ENCODE measurements around the gene LRBA.
"Not testable (repeated sequence)": the region's sequence is repeated elsewhere in the genome, so short reads cannot be mapped to it uniquely, and the experiment has no call there.

The LRBA gene, protein sequence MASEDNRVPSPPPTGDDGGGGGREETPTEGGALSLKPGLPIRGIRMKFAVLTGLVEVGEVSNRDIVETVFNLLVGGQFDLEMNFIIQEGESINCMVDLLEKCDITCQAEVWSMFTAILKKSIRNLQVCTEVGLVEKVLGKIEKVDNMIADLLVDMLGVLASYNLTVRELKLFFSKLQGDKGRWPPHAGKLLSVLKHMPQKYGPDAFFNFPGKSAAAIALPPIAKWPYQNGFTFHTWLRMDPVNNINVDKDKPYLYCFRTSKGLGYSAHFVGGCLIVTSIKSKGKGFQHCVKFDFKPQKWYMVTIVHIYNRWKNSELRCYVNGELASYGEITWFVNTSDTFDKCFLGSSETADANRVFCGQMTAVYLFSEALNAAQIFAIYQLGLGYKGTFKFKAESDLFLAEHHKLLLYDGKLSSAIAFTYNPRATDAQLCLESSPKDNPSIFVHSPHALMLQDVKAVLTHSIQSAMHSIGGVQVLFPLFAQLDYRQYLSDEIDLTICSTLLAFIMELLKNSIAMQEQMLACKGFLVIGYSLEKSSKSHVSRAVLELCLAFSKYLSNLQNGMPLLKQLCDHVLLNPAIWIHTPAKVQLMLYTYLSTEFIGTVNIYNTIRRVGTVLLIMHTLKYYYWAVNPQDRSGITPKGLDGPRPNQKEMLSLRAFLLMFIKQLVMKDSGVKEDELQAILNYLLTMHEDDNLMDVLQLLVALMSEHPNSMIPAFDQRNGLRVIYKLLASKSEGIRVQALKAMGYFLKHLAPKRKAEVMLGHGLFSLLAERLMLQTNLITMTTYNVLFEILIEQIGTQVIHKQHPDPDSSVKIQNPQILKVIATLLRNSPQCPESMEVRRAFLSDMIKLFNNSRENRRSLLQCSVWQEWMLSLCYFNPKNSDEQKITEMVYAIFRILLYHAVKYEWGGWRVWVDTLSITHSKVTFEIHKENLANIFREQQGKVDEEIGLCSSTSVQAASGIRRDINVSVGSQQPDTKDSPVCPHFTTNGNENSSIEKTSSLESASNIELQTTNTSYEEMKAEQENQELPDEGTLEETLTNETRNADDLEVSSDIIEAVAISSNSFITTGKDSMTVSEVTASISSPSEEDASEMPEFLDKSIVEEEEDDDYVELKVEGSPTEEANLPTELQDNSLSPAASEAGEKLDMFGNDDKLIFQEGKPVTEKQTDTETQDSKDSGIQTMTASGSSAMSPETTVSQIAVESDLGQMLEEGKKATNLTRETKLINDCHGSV (N-terminal part only)

DNA sequence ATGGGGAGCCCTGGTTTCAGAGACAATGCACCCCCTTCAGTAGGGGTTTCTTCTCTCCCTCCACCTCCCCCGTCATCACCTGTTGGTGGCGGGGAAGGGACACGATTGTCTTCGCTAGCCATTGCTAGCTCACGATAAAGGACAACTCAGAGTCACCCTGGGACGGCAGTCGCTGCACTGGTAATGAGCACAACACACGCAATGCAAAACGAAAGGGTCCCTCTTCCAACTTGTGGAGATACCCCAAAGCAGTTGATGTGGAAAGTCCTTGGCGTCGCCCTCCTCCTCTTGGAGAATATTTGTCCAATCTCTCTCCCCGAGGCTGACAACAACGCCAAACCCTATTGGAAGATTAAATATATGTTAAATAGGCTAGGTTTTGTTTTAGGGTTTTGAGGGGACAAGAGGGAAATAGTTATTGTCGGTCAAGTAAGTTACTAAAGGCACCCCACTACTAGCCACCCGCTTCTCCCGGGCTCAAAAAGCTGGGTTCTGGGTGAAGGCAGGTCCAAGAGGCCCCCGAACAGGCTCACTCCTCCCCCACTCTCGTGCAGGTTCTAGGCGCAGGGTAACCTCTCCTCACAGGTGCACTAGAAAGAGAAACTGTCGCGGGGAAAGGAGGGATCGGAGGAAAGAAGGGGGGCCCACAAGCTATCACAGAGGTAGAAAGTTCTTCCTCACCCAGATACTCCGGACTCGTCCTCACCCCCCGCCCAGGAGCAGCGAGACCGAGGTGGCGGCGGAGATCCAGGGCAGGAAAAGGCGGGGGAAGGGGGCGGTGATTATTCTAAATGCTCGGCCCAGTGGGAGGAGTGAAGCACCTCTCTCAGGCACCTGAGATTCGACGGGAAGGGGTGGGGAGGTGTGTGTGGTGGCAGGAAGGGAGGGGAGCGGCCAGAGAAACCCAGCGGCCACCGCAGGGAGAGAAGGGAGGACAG is at the start of gene LRBA:
LRBA (minus strand) TSS at position 764 of the 938 bp plus-strand sequence; CDS start at position 122, 642 bp downstream.
- peak; percentile 76 to 78 for ATAC-seq

DNA sequence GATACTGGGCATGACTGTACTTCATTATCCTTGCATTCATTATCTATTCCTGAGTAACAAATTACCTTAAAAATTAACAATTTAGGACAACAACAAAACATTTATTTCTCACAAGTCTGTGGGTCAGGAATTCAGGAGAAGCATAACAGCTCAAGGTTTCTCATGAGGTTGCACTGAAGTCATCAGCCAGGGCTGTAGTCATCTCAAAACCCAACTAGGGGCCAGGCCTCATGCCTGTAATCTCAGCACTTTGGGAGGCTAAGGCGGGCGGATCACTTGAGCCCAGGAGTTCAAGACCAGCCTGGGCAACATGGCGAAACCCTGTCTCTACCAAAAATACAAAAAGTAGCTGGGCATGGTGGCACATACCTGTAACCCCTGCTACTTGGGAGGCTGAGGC is 48.1 kb upstream of the LRBA start:
- not testable (repeated sequence) for ATAC-seq

GRCh38 chr4:151055539-151055938 is 40.5 kb upstream of the LRBA start:
- no peak for ATAC-seq

DNA sequence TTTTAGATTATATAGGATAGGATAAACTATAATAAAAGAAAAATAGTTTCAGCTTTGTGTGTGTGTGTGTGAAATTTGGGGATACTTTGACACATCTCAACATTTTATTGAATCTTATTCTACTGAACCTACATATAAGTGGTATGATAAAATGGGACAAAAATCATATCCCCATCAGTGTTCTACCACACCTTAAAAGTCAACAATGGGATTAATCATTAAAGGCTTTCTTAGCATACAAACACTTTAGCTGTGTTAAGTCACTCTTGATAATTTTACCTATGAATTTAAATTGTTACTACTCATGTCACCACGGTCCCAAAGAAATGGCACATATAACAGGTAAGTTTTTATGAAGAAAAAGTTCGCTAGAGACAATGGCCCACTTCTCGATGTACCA is 37.7 kb upstream of the LRBA start:
- no peak for ATAC-seq

GRCh38 chr4:151049430-151049884 is 34.4 kb upstream of the LRBA start:
- ATAC-seq = no peak

GRCh38 chr4:151048913-151049312 is 33.8 kb upstream of the LRBA start:
- no peak for ATAC-seq

- no peak for ATAC-seq
Observed at GRCh38 chr4:151046609-151047008, 31.5 kb upstream of the LRBA start.

- peak in 1 of 2 donors; percentile 55 for ATAC-seq
Observed at GRCh38 chr4:151045907-151046306, 30.8 kb upstream of the LRBA start.

- ATAC-seq = no peak
Observed at GRCh38 chr4:151043803-151044515, 28.9 kb upstream of the LRBA start.

DNA sequence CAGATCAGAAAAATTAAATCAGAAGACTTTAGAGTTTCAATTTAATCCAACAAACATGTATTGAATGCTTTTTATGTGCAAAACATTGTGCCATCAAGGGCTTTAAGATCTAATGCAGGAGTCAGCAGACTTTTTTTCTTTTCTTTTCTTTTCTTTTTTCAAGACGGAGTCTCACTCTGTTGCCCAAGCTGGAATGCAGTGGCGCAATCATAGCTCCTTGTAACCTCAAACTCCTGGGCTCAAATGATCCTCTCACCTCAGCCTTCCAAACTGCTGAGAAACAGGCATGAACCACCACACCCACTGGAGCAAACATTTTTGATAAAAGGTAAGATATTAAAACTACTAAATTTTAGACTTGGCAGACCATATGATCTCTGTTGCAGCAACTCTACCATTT is 24.6 kb upstream of the LRBA start:
- no peak for ATAC-seq

- no peak for ATAC-seq
Observed at GRCh38 chr4:151038452-151039157, 23.5 kb upstream of the LRBA start.

DNA sequence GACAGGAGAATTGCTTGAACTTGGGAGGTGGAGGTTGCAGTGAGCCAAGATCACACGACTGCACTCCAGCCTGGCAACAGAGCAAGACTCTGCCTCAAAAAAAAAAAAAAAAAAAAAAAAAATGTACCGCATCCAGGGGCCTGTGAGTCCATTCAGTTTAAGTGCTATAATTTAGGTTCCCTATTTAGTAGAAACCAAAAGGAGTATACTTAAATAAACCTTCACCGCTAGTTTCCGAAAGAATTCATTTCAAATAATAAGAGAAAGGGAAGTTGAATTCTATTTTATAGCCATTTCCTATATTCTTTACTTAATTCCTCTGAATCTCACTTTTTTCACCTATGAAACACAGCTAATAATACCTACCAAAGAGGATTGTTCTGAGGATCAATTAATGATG is 20.8 kb upstream of the LRBA start:
- no peak for ATAC-seq

DNA sequence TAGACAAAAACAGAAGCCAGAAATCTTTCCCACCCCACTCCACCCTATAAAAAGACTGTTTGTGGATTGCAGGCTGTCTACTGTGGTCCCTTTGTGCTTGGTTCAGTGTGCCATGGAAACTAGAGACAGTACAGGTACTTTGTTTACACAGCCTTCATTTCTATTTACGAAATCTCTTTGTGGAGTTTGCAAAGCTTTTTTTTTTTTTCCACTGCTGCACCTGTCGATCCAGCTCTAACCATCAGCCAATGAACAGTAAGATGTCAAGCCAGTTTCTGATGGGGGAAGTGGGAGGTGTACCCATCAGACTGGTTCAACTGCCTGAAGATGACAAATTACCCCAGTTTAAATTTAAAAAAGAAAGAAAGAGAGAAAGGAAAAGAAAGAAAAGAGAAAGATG is 20.2 kb upstream of the LRBA start:
- ATAC-seq = no peak

GRCh38 chr4:151034829-151035228 is 19.7 kb upstream of the LRBA start:
- no peak for ATAC-seq

- ATAC-seq = peak; percentile 57 to 74
Observed at GRCh38 chr4:151031831-151032605, 16.9 kb upstream of the LRBA start.

GRCh38 chr4:151029537-151029936 is 14.5 kb upstream of the LRBA start:
- ATAC-seq = peak; percentile 57 to 67

DNA sequence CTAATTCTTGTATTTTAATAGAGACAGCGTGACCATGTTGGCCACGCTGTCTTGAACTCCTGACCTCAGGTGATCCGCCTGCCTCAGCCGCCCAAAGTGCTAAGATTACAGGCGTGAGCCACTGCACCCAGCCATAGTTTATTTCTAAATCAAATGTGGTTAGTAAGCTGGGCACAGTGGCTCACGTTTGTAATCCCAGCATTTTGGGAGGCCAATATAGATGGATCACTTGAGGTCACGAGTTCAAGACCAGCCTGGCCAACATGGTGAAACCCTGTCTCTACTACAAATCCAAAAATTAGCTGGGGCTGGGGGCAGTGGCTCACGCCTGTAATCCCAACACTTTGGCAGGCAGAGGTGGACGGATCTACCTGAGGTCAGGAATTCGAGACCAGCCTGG is 13.9 kb upstream of the LRBA start:
- not testable (repeated sequence) for ATAC-seq

GRCh38 chr4:151025759-151026158 is 10.7 kb upstream of the LRBA start:
- ATAC-seq = no peak

- ATAC-seq = no peak
Observed at GRCh38 chr4:151022586-151022985, 7.5 kb upstream of the LRBA start.

Data from activated CD4-positive, CD25-positive, alpha-beta regulatory T cell treated with anti-CD3 and anti-CD28 coated beads, Interleukin-2, amount 50 U/mL, for 24 hours (primary cell).